H9 (cell line): ENCODE measurements around the gene NRG2. TPM values are rescaled to one million over a fixed set of nuclear protein-coding genes. Genes with fewer than 3 reads are reported as not detected.

Source experiments
- DNase-seq: peaks from one replicate; pipeline ENCODE4 v3.0.0-alpha.2; 2017
- H2AFZ ChIP-seq: one replicate; pipeline ENCODE4 v1.6.1; 2013; ENCODE audit warnings: mild to moderate bottlenecking, low read length, control low read depth, moderate library complexity
- H2AK5ac ChIP-seq: 2 replicates; pipeline ENCODE4 v1.6.1; 2013; ENCODE audit warnings: low read length, control low read depth, mixed read lengths; ENCODE audit not compliant: insufficient read length
- H2BK120ac ChIP-seq: one replicate; pipeline ENCODE4 v1.6.1; 2013; ENCODE audit warnings: low read depth, mild to moderate bottlenecking, low read length, control low read depth, inconsistent platforms; ENCODE audit not compliant: poor library complexity, severe bottlenecking
- H2BK12ac ChIP-seq: 2 replicates; pipeline ENCODE4 v1.6.1; 2013; ENCODE audit warnings: low read length, control low read depth, mixed read lengths, low read depth; ENCODE audit not compliant: insufficient read length
- H2BK15ac ChIP-seq: 2 replicates; pipeline ENCODE4 v1.6.1; 2013; ENCODE audit warnings: low read depth, low read length, control low read depth
- H2BK20ac ChIP-seq: one replicate; pipeline ENCODE4 v1.6.1; 2013; ENCODE audit warnings: low read depth, mild to moderate bottlenecking, low read length, control low read depth, inconsistent platforms; ENCODE audit not compliant: poor library complexity, severe bottlenecking
- H2BK5ac ChIP-seq: 2 replicates; pipeline ENCODE4 v1.6.1; 2013; ENCODE audit warnings: low read length, control low read depth, mixed read lengths; ENCODE audit not compliant: insufficient read length
- H3K14ac ChIP-seq: 2 replicates; pipeline ENCODE4 v1.6.1; 2013; ENCODE audit warnings: low read length, control low read depth; ENCODE audit not compliant: insufficient read depth
- H3K18ac ChIP-seq: 2 replicates; pipeline ENCODE4 v1.6.1; 2013; ENCODE audit warnings: low read depth, mild to moderate bottlenecking, mixed read lengths, low read length, control low read depth; ENCODE audit not compliant: insufficient read length
- H3K23ac ChIP-seq: 2 replicates; pipeline ENCODE4 v1.6.1; 2013; ENCODE audit warnings: low read length, control low read depth, mixed read lengths, low read depth; ENCODE audit not compliant: insufficient read length
- H3K23me2 ChIP-seq: 2 replicates; pipeline ENCODE4 v1.6.1; 2013; ENCODE audit warnings: low read depth, mild to moderate bottlenecking, mixed read lengths, low read length, control low read depth; ENCODE audit not compliant: insufficient read length, poor library complexity, severe bottlenecking
- H3K27ac ChIP-seq: 2 replicates; pipeline ENCODE4 v1.5.1; 2013; ENCODE audit warnings: low read length, control low read depth, mixed read lengths, low read depth; ENCODE audit not compliant: insufficient read length
- H3K27me3 ChIP-seq: 2 replicates; pipeline ENCODE4 v1.6.1; 2013; ENCODE audit warnings: low read length, control low read depth, inconsistent platforms; ENCODE audit not compliant: insufficient read depth
- H3K4ac ChIP-seq: 2 replicates; pipeline ENCODE4 v1.6.1; 2013; ENCODE audit warnings: low read depth, mild to moderate bottlenecking, control low read depth, inconsistent platforms, low read length, moderate library complexity
- H3K4me1 ChIP-seq: 2 replicates; pipeline ENCODE4 v1.6.1; 2013; ENCODE audit warnings: low read length, control low read depth, inconsistent platforms; ENCODE audit not compliant: insufficient read depth
- H3K4me2 ChIP-seq: 2 replicates; pipeline ENCODE4 v1.6.1; 2013; ENCODE audit warnings: low read length, control low read depth, mixed read lengths; ENCODE audit not compliant: insufficient read length, insufficient read depth
- H3K56ac ChIP-seq: 2 replicates; pipeline ENCODE4 v1.6.1; 2013; ENCODE audit warnings: low read depth, mild to moderate bottlenecking, mixed read lengths, low read length, control low read depth; ENCODE audit not compliant: insufficient read length
- H3K79me1 ChIP-seq: 2 replicates; pipeline ENCODE4 v1.6.1; 2013; ENCODE audit warnings: low read depth, mild to moderate bottlenecking, moderate library complexity, low read length, control low read depth, inconsistent platforms; ENCODE audit not compliant: insufficient read depth, poor library complexity, severe bottlenecking
- H3K79me2 ChIP-seq: 2 replicates; pipeline ENCODE4 v1.6.1; 2013; ENCODE audit warnings: low read length, control low read depth, inconsistent platforms; ENCODE audit not compliant: insufficient read depth
- H3K9ac ChIP-seq: 2 replicates; pipeline ENCODE4 v1.6.1; 2013; ENCODE audit warnings: low read length, control low read depth, mixed read lengths; ENCODE audit not compliant: insufficient read length; ENCODE audit errors: extremely low read depth
- H3K9me3 ChIP-seq: one replicate; pipeline ENCODE4 v1.6.1; 2013; ENCODE audit warnings: low read depth, low read length, inconsistent platforms; ENCODE audit not compliant: control insufficient read depth
- H3T11ph ChIP-seq: one replicate; pipeline ENCODE4 v1.6.1; 2013; ENCODE audit warnings: mild to moderate bottlenecking, low read length, control low read depth, inconsistent platforms
- H4K20me1 ChIP-seq: one replicate; pipeline ENCODE4 v1.6.1; 2013; ENCODE audit not compliant: control insufficient read depth, insufficient read length, insufficient read depth
- H4K5ac ChIP-seq: 2 replicates; pipeline ENCODE4 v1.6.1; 2013; ENCODE audit warnings: low read depth, mild to moderate bottlenecking, mixed read lengths, low read length, control low read depth; ENCODE audit not compliant: insufficient read length
- H4K8ac ChIP-seq: replicated peaks from 2 replicates; pipeline ENCODE4 v1.6.1; 2013; ENCODE audit warnings: low read length, control low read depth, mixed read lengths, low read depth; ENCODE audit not compliant: insufficient read length
- H4K91ac ChIP-seq: 2 replicates; pipeline ENCODE4 v1.6.1; 2013; ENCODE audit warnings: low read depth, mild to moderate bottlenecking, moderate library complexity, mixed read lengths, low read length, control low read depth; ENCODE audit not compliant: insufficient read length
- H3K27ac Mint-ChIP-seq, 3 experiments: 2 replicates in 2 of 3; 3 replicates in 1 of 3; pipeline ENCODE4 v1.8.0; 2020 to 2021; ENCODE audit warnings: mixed read lengths in 3 of 3, mild to moderate bottlenecking in 1 of 3, moderate library complexity in 1 of 3
- H3K27me3 Mint-ChIP-seq: 2 replicates; pipeline ENCODE4 v1.8.0; 2021; ENCODE audit warnings: low read depth, mild to moderate bottlenecking, moderate library complexity, mixed read lengths
- H3K36me3 Mint-ChIP-seq, 3 experiments: 2 replicates in 2 of 3; 3 replicates in 1 of 3; pipeline ENCODE4 v1.8.0; 2020 to 2021; ENCODE audit warnings: low read depth in 3 of 3, mixed read lengths in 3 of 3; ENCODE audit not compliant: insufficient read depth in 1 of 3
- H3K4me1 Mint-ChIP-seq, 2 experiments: 2 replicates each; pipeline ENCODE4 v1.8.0; 2020; ENCODE audit warnings: mixed read lengths in 2 of 2
- H3K4me3 Mint-ChIP-seq, 2 experiments: 2 replicates in 1 of 2; 3 replicates in 1 of 2; pipeline ENCODE4 v1.8.0; 2020 to 2021; ENCODE audit warnings: mild to moderate bottlenecking in 2 of 2, mixed read lengths in 2 of 2, moderate library complexity in 1 of 2
- H3K9me3 Mint-ChIP-seq, 2 experiments: 2 replicates in 1 of 2; 3 replicates in 1 of 2; pipeline ENCODE4 v1.8.0; 2020; ENCODE audit warnings: mild to moderate bottlenecking in 2 of 2, mixed read lengths in 2 of 2, moderate library complexity in 1 of 2
- CTCF ChIP-seq: fragments of 200-600 bp; sonication (generic); conservative IDR thresholded peaks from 3 replicates; pipeline ENCODE4 v1.8.0; 2021; ENCODE audit warnings: antibody characterized with exemption, mild to moderate bottlenecking
- WGBS: extraction: QIAGEN DNeasy Blood & Tissue Kit; methylation state at CpG from one replicate; pipeline ENCODE4 v1.1.7; 2013; ENCODE audit warnings: missing lambda C conversion rate, low lambda C conversion rate, mixed read lengths; ENCODE audit not compliant: insufficient read length; ENCODE audit errors: extremely low coverage; 5-methylcytosine and 5-hydroxymethylcytosine counted together
- total RNA-seq: library from RNA; stranded (reverse); gene quantifications from 2 replicates; pipeline ENCODE4 v1.2.1, GENCODE V29; 2021

NRG2 gene
- total RNA-seq, 1 experiment from 2014 or later: not detected

DNA sequence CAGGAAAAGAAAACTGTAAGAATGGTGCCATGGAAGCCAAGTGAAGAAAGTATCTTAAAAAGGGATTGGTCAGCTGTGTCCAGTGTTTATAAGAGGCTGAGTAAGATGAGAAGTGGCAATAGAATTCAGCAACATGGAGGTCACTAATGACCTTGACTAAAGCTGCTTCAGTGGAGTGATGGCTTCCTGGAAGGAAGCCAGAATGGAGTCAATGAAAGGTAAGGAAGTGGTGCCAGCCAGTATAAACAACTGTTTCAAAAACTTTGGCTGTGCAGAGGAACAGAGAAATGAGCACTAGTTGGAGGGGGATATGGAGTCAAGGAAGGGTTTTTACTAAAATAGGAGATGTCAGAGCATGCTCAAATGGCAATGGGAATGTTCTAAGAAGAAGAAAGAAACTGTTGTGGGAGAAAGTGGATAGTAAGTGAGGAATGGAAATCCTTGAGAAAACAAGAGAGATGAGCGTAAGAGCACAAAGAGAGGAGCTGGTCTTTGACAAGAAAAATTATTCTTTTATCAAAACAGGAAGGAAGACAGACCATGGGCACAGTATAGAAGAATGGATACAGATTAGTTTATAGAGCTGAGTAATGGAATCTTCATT lies 11.1 kb upstream of the NRG2 start:
- no peak overlapping the region for H2BK20ac ChIP-seq
- no peak overlapping the region for H2BK5ac ChIP-seq
- no peaks in the 10 kb centered on the region for H3K27me3 ChIP-seq
- DNase-seq: no peak
- no peaks in the 10 kb centered on the region for H4K20me1 ChIP-seq
- no peak overlapping the region for H3K4ac ChIP-seq
- no peaks in the 10 kb centered on the region for H3K9me3 Mint-ChIP-seq
- no peak overlapping the region for H3T11ph ChIP-seq
- no peak for TF ChIP-seq CTCF
- no peaks in the 10 kb centered on the region for H3K4me1 Mint-ChIP-seq
- no peak overlapping the region for H3K27ac ChIP-seq
- no peak overlapping the region for H3K9ac ChIP-seq
- no peak overlapping the region for H3K4me2 ChIP-seq
- no peak overlapping the region for H4K8ac ChIP-seq
- H4K91ac ChIP-seq: no peak overlapping the region
- no peak overlapping the region for H3K18ac ChIP-seq
- H2AFZ ChIP-seq: no peak overlapping the region
- H3K27ac Mint-ChIP-seq: no peak overlapping the region
- H3K36me3 Mint-ChIP-seq: no peaks in the 10 kb centered on the region
- H3K79me2 ChIP-seq: no peaks in the 10 kb centered on the region
- H3K4me3 Mint-ChIP-seq: no peak overlapping the region
- no peak overlapping the region for H2BK15ac ChIP-seq
- H3K23me2 ChIP-seq: no peaks in the 10 kb centered on the region
- H4K5ac ChIP-seq: no peak overlapping the region
- no peak overlapping the region for H2BK120ac ChIP-seq
- H3K23ac ChIP-seq: no peak overlapping the region
- no CpG with 5 or more reads among the region's 1 CpG for WGBS
- H3K27me3 Mint-ChIP-seq: peaks cover 18% of the 10 kb centered on the region
- H3K4me1 ChIP-seq: no peaks in the 10 kb centered on the region
- no peak overlapping the region for H3K56ac ChIP-seq
- no peak overlapping the region for H2AK5ac ChIP-seq
- no peaks in the 10 kb centered on the region for H3K9me3 ChIP-seq
- no peaks in the 10 kb centered on the region for H3K79me1 ChIP-seq
- H3K14ac ChIP-seq: no peak overlapping the region
- no peak overlapping the region for H2BK12ac ChIP-seq
